HCT116 (cell line): ENCODE measurements around the gene DDB1. TPM values are rescaled to one million over a fixed set of nuclear protein-coding genes. Genes with fewer than 3 reads are reported as not detected.

ENCODE experiments used
- ATAC-seq: fragments of 200-7000 bp; cut with Tn5 transposase; 2 replicates; pipeline ENCODE4 v1.9.1; 2020; ENCODE audit warnings: mild to moderate bottlenecking, moderate library complexity
- BruUV-seq: library from RNA; stranded (reverse); fragments of 400-500 nt; replicated peaks from 2 replicates; lab custom pipeline; 2021; lab: Mats Ljungman, UMichigan
- CTCF ChIA-PET: fragments of 300-600 bp; sonication (Branson Sonifier 250); formaldehyde crosslinking; loops from one replicate; lab custom pipeline; 2021; ENCODE audit warnings: antibody characterized with exemption; lab: Charles Lee
- POLR2A ChIA-PET: fragments of 300-600, 350-600 bp; sonication (Branson Sonifier 250); formaldehyde crosslinking; loops from one replicate; lab custom pipeline; 2021; ENCODE audit warnings: antibody characterized with exemption; lab: Charles Lee
- RAD21 ChIA-PET, 2 experiments: fragments of 300-600 bp; sonication (Branson Sonifier 250); formaldehyde crosslinking; loops; one replicate each; lab custom pipeline; 2023; ENCODE audit warnings: low total read pairs in 2 of 2; ENCODE audit not compliant: uncharacterized antibody in 2 of 2, unreplicated experiment in 2 of 2, low non-redundant PET in 1 of 2; lab: Charles Lee
- DNase-seq: peaks from one replicate; pipeline ENCODE4 v3.0.0-alpha.2; 2010; ENCODE audit warnings: low read depth, low spot score
- H2AFZ ChIP-seq: fragments of 200-600 bp; shearing (Covaris generic), sonication (generic); 2 replicates; pipeline ENCODE4 v1.6.1; 2017; ENCODE audit warnings: low read depth, mixed run types, mixed read lengths, antibody characterized with exemption, low read length; ENCODE audit not compliant: poor library complexity, severe bottlenecking
- H3K27ac ChIP-seq: 2 replicates; pipeline ENCODE4 v1.5.1; 2012; ENCODE audit warnings: low read depth, low read length
- H3K27me3 ChIP-seq: fragments of 200-600 bp; sonication (generic); 2 replicates; pipeline ENCODE4 v1.6.1; 2016; ENCODE audit warnings: mixed run types, low read length, mixed read lengths; ENCODE audit not compliant: insufficient read depth
- H3K36me3 ChIP-seq, 2 experiments: fragments of 200-500 bp in 1 of 2; fragments of 200-600 bp in 1 of 2; sonication (Bioruptor generic) in 1 of 2; sonication (generic) in 1 of 2; 2 replicates each; pipeline versions ENCODE4 v1.5.1 to v1.6.1; 2014 to 2016; ENCODE audit warnings: low read length in 2 of 2, inconsistent platforms in 1 of 2, mixed read lengths in 1 of 2, mixed run types in 1 of 2; ENCODE audit not compliant: insufficient read depth in 2 of 2, control insufficient read depth in 1 of 2
- H3K4me1 ChIP-seq, 2 experiments: fragments of 200-600 bp in 1 of 2; sonication (generic) in 1 of 2; 2 replicates each; pipeline versions ENCODE4 v1.5.1 to v1.6.1; 2012 to 2017; ENCODE audit warnings: low read length in 2 of 2, inconsistent platforms in 1 of 2, mild to moderate bottlenecking in 1 of 2, mixed read lengths in 1 of 2, mixed run types in 1 of 2, moderate library complexity in 1 of 2; ENCODE audit not compliant: insufficient read depth in 2 of 2, control insufficient read depth in 1 of 2
- H3K4me2 ChIP-seq: fragments of 200-600 bp; sonication (generic); 2 replicates; pipeline ENCODE4 v1.6.1; 2017; ENCODE audit warnings: mixed run types, low read length, mixed read lengths
- H3K4me3 ChIP-seq, 2 experiments: fragments of 200-600 bp in 1 of 2; sonication (generic) in 1 of 2; replicated peaks in 1 of 2; 2 replicates each; pipeline ENCODE4 v1.5.1; 2011 to 2016; ENCODE audit warnings: low read length in 2 of 2, control low read depth in 1 of 2, low read depth in 1 of 2, mild to moderate bottlenecking in 1 of 2, mixed read lengths in 1 of 2, mixed run types in 1 of 2
- H3K79me2 ChIP-seq: fragments of 200-600 bp; sonication (generic); 2 replicates; pipeline ENCODE4 v1.6.1; 2017; ENCODE audit warnings: mild to moderate bottlenecking, mixed run types, low read length, moderate library complexity, mixed read lengths; ENCODE audit not compliant: insufficient read depth
- H3K9ac ChIP-seq: fragments of 200-600 bp; sonication (generic); 2 replicates; pipeline ENCODE4 v1.6.1; 2016; ENCODE audit warnings: low read length, mixed read lengths
- H3K9me2 ChIP-seq: fragments of 200-600 bp; sonication (generic), shearing (Covaris generic); 2 replicates; pipeline ENCODE4 v1.6.1; 2017; ENCODE audit warnings: mixed run types, mild to moderate bottlenecking, moderate library complexity; ENCODE audit not compliant: insufficient read depth
- H3K9me3 ChIP-seq, 2 experiments: fragments of 200-500 bp in 1 of 2; fragments of 200-600 bp in 1 of 2; sonication (Bioruptor generic) in 1 of 2; sonication (generic) in 1 of 2; 2 replicates each; pipeline ENCODE4 v1.6.1; 2014 to 2017; ENCODE audit warnings: low read length in 2 of 2, mixed read lengths in 2 of 2, inconsistent platforms in 1 of 2, low read depth in 1 of 2, mild to moderate bottlenecking in 1 of 2, mixed run types in 1 of 2, moderate library complexity in 1 of 2; ENCODE audit not compliant: control insufficient read depth in 1 of 2, insufficient read depth in 1 of 2
- H4K20me1 ChIP-seq: fragments of 200-600 bp; sonication (generic), shearing (Covaris generic); 2 replicates; pipeline ENCODE4 v1.6.1; 2017; ENCODE audit warnings: mixed run types, mild to moderate bottlenecking, moderate library complexity; ENCODE audit not compliant: insufficient read depth
- CBX3 ChIP-seq: IDR thresholded peaks from 2 replicates; pipeline ENCODE4 v1.6.1; 2012; ENCODE audit warnings: low read depth
- ELF1 ChIP-seq: IDR thresholded peaks from 2 replicates; pipeline ENCODE4 v1.6.1; 2012; ENCODE audit warnings: low read depth, borderline replicate concordance
- EZH2phosphoT487 ChIP-seq: fragments of 200-600 bp; IDR thresholded peaks from 2 replicates; pipeline ENCODE4 v1.6.1; 2018; ENCODE audit warnings: antibody characterized with exemption, borderline replicate concordance
- JUND ChIP-seq: IDR thresholded peaks from 2 replicates; pipeline ENCODE4 v1.6.1; 2012
- POLR2A ChIP-seq: IDR thresholded peaks from 2 replicates; pipeline ENCODE4 v1.7.0; 2011; ENCODE audit warnings: borderline replicate concordance; ENCODE audit not compliant: insufficient read depth, insufficient read length; ENCODE audit errors: extremely low read depth
- POLR2AphosphoS5 ChIP-seq: IDR thresholded peaks from 2 replicates; pipeline ENCODE4 v1.6.1; 2011; ENCODE audit warnings: mild to moderate bottlenecking, low read depth, low read length, moderate library complexity
- SP1 ChIP-seq: IDR thresholded peaks from 2 replicates; pipeline ENCODE4 v1.6.1; 2012; ENCODE audit warnings: low read depth
- ZFX ChIP-seq: fragments of 450-650 bp; IDR thresholded peaks from 2 replicates; pipeline ENCODE4 v1.6.1; 2017
- intact Hi-C: fragments of 100-400 bp; cut with micrococcal nuclease; formaldehyde crosslinking; loops from 2 replicates; pipeline ENCODE4 v1.10.0; 2022
- total RNA-seq: library from RNA; stranded (reverse); gene quantifications from one replicate; pipeline ENCODE4 v1.2.1, GENCODE V29; 2021; ENCODE audit not compliant: unreplicated experiment
- TF ChIP-seq, protein P1 (sequence below), 3 experiments: fragments of 200-600 bp in 1 of 3; sonication (generic) in 1 of 3; IDR thresholded peaks in 2 of 3; conservative IDR thresholded peaks in 1 of 3; 2 replicates each; pipeline ENCODE4 v1.5.1; 2012 to 2017; ENCODE audit warnings: low read depth in 2 of 3, low read length in 2 of 3, antibody characterized with exemption in 1 of 3, borderline replicate concordance in 1 of 3, control low read depth in 1 of 3, mild to moderate bottlenecking in 1 of 3, mixed read lengths in 1 of 3, mixed run types in 1 of 3, moderate library complexity in 1 of 3; ENCODE audit not compliant: insufficient read depth in 1 of 3
- TF ChIP-seq, protein P2 (sequence below): IDR thresholded peaks from 2 replicates; pipeline ENCODE4 v1.6.1; 2012
- TF ChIP-seq, protein P3 (sequence below): IDR thresholded peaks from 2 replicates; pipeline ENCODE4 v1.6.1; 2012; ENCODE audit warnings: low read depth
- TF ChIP-seq, protein P4 (sequence below): IDR thresholded peaks from 2 replicates; pipeline ENCODE4 v1.6.1; 2012

The DDB1 gene
- total RNA-seq, 1 experiment from 2014 or later, result 269 TPM

DNA sequence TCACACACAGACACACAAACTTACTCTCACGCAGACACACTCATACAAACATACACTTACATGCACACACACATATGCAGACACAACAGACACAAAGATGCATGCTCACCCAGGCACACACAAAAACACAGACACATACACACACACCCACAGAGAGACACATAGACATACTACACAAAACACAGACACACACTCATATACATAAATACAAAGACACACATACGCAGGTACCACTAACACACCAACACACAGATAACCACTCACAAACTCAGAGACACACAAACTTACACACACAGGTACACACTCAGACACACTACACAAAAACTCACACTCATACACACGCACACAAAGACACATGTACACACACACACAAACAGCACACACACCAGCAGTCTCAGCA, 60.2 kb downstream of the DDB1 start:
- no peaks in the 10 kb centered on the region for H3K36me3 ChIP-seq

DNA sequence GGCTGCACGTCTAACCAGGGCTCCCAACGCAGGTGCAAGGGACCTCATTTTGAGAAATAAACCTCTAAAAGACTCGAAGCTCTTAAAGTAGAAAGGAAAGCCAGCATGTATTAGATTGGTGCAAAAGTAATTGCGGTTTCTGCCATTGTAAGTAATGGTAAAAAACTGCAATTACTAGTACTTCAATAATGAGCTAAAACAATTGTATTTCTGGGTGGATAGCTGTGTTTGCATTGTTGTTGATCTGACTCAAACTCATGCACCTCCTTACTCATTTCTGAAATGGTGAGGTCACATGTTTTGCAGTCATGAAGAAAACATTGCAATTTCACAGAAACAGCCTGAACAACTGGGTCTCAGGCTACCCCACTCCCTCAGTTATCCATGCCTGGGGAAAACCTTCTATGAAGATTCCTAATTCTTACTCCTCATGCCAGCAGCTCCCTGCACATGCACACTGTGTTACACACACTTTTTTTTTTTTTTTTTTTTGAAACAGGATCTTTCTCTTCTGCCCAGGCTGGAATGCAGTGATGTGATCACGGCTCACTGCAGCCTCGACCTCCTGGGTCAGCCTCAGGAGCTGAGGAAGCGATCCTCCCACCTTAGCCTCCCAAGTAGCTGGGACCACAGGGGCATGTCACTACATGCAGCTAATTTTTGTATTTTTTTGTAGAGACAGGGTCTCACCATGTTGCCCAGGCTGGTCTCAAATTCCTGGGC, 62.4 kb downstream of the DDB1 start:
- no peaks in the 10 kb centered on the region for H3K36me3 ChIP-seq
- H3K27me3 ChIP-seq, result no peaks in the 10 kb centered on the region
- no peaks in the 10 kb centered on the region for H4K20me1 ChIP-seq
- no peaks in the 10 kb centered on the region for H3K79me2 ChIP-seq
- no TSS peak for BruUV-seq
- no peak overlapping the region for H3K4me2 ChIP-seq
- CTCF ChIA-PET, result no interaction called here
- RAD21 ChIA-PET, result no interaction called here
- no peak overlapping the region for H3K27ac ChIP-seq
- H2AFZ ChIP-seq, result no peak overlapping the region
- H3K9me2 ChIP-seq, result no peaks in the 10 kb centered on the region
- H3K9ac ChIP-seq, result no peak overlapping the region
- H3K9me3 ChIP-seq, result no peaks in the 10 kb centered on the region
- POLR2A ChIA-PET, result no interaction called here
- H3K4me1 ChIP-seq, result peaks cover 8 to 15% of the 10 kb centered on the region in 2 experiments
- no peak overlapping the region for H3K4me3 ChIP-seq
- ATAC-seq (no peak), DNase-seq (no peak)
- intact Hi-C loops, result no loop called here
- TF ChIP-seq, protein P1, sequence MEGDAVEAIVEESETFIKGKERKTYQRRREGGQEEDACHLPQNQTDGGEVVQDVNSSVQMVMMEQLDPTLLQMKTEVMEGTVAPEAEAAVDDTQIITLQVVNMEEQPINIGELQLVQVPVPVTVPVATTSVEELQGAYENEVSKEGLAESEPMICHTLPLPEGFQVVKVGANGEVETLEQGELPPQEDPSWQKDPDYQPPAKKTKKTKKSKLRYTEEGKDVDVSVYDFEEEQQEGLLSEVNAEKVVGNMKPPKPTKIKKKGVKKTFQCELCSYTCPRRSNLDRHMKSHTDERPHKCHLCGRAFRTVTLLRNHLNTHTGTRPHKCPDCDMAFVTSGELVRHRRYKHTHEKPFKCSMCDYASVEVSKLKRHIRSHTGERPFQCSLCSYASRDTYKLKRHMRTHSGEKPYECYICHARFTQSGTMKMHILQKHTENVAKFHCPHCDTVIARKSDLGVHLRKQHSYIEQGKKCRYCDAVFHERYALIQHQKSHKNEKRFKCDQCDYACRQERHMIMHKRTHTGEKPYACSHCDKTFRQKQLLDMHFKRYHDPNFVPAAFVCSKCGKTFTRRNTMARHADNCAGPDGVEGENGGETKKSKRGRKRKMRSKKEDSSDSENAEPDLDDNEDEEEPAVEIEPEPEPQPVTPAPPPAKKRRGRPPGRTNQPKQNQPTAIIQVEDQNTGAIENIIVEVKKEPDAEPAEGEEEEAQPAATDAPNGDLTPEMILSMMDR (IDR thresholded peaks at IDR 0.05 in 2 of 3, conservative IDR thresholded peaks at IDR 0.05 in 1 of 3; ENCODE audit: borderline replicate concordance in 1 of 3, insufficient read depth in 1 of 3, low read depth in 2 of 3, low read length in 2 of 3), result no peak
- no peak for TF ChIP-seq POLR2A
- TF ChIP-seq JUND, result no peak
- TF ChIP-seq, protein P2, sequence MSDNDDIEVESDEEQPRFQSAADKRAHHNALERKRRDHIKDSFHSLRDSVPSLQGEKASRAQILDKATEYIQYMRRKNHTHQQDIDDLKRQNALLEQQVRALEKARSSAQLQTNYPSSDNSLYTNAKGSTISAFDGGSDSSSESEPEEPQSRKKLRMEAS, result no peak
- no peak for TF ChIP-seq SP1
- TF ChIP-seq, protein P3, sequence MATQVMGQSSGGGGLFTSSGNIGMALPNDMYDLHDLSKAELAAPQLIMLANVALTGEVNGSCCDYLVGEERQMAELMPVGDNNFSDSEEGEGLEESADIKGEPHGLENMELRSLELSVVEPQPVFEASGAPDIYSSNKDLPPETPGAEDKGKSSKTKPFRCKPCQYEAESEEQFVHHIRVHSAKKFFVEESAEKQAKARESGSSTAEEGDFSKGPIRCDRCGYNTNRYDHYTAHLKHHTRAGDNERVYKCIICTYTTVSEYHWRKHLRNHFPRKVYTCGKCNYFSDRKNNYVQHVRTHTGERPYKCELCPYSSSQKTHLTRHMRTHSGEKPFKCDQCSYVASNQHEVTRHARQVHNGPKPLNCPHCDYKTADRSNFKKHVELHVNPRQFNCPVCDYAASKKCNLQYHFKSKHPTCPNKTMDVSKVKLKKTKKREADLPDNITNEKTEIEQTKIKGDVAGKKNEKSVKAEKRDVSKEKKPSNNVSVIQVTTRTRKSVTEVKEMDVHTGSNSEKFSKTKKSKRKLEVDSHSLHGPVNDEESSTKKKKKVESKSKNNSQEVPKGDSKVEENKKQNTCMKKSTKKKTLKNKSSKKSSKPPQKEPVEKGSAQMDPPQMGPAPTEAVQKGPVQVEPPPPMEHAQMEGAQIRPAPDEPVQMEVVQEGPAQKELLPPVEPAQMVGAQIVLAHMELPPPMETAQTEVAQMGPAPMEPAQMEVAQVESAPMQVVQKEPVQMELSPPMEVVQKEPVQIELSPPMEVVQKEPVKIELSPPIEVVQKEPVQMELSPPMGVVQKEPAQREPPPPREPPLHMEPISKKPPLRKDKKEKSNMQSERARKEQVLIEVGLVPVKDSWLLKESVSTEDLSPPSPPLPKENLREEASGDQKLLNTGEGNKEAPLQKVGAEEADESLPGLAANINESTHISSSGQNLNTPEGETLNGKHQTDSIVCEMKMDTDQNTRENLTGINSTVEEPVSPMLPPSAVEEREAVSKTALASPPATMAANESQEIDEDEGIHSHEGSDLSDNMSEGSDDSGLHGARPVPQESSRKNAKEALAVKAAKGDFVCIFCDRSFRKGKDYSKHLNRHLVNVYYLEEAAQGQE, result no peak
- TF ChIP-seq ELF1, result no peak
- no peak for TF ChIP-seq ZFX
- TF ChIP-seq EZH2phosphoT487, result no peak
- TF ChIP-seq, protein P4, sequence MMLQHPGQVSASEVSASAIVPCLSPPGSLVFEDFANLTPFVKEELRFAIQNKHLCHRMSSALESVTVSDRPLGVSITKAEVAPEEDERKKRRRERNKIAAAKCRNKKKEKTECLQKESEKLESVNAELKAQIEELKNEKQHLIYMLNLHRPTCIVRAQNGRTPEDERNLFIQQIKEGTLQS, result no peak

More for the DNA sequence above, 60.2 kb downstream of the DDB1 start:
- no peak overlapping the region for H3K27ac ChIP-seq
- intact Hi-C loops, result no loop called here
- RAD21 ChIA-PET, result no interaction called here
- no TSS peak for BruUV-seq
- CTCF ChIA-PET, result no interaction called here
- H3K9ac ChIP-seq, result no peak overlapping the region
- POLR2A ChIA-PET, result no interaction called here
- H3K9me2 ChIP-seq, result no peaks in the 10 kb centered on the region
- no peaks in the 10 kb centered on the region for H4K20me1 ChIP-seq
- no peak overlapping the region for H3K4me2 ChIP-seq
- H3K4me1 ChIP-seq, result no peaks in the 10 kb centered on the region
- no peak for DNase-seq
- H3K27me3 ChIP-seq, result no peaks in the 10 kb centered on the region
- no peak for ATAC-seq
- no peak overlapping the region for H3K4me3 ChIP-seq
- no peaks in the 10 kb centered on the region for H3K9me3 ChIP-seq
- TF ChIP-seq, protein P4, result no peak
- no peak for TF ChIP-seq POLR2AphosphoS5
- no peak for TF ChIP-seq POLR2A
- TF ChIP-seq, protein P2, result no peak
- no peak for TF ChIP-seq CBX3
- TF ChIP-seq, all 23 proteins: peak for 0
- Histone ChIP-seq H2AFZ (no peak overlapping the region), H3K79me2 (no peaks in the 10 kb centered on the region)
